HG03354 (cell line): ENCODE results near the gene SF3A2.
"Not testable (repeated sequence)": the region's sequence is repeated elsewhere in the genome, so short reads cannot be mapped to it uniquely, and the experiment has no call there.

Source experiments
- ATAC-seq: cut with Tn5 transposase; IDR thresholded peaks from one replicate; pipeline ENCODE4 v1.9.1; 2021; ENCODE audit warnings: mild to moderate bottlenecking; ENCODE audit not compliant: unreplicated experiment, poor library complexity, severe bottlenecking

SF3A2 gene, protein sequence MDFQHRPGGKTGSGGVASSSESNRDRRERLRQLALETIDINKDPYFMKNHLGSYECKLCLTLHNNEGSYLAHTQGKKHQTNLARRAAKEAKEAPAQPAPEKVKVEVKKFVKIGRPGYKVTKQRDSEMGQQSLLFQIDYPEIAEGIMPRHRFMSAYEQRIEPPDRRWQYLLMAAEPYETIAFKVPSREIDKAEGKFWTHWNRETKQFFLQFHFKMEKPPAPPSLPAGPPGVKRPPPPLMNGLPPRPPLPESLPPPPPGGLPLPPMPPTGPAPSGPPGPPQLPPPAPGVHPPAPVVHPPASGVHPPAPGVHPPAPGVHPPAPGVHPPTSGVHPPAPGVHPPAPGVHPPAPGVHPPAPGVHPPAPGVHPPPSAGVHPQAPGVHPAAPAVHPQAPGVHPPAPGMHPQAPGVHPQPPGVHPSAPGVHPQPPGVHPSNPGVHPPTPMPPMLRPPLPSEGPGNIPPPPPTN

DNA sequence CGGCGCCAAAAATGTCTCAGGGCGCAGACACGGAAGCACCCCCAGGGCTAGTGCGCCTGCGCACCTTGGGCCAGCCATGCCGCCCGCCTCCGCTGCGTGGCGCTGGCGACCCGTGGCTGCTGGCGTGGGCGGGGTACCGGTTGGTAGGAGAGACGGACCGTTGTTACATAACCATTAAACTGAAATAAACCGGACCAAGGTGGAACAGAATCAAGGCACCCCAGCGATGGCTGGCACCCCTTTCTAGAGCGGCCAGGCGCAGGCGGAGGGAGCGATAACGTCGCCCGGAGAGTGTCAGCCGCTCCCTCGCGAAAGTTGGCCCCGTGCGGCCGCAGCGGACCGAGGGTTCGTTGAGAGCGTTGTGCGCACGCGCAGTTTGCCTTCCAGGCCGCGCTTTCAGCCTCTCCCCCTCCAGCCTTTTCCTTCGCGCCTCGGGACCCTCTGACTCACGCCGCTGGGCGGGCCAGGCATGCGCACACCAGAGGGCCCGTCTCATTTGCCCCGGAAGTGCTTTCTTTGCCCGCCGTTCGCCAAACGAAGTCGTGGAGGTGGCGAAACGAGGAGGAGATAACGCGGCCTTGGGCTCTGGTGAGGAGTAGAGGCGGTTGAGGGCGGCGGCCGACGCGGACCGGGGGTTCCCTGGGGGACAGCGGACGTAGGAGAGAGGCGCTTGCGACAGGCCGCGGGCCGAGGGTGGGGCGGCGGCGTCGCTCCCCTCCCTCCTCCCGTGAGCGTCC is at the start of gene SF3A2, which contains the start of gene PLEKHJ1:
Gene SF3A2 (plus strand): TSS at position 511 of the 737 bp plus-strand sequence. CDS start 6,595 bp downstream, outside the sequence.
Gene PLEKHJ1 (minus strand): TSS at position 16 of the 737 bp plus-strand sequence. CDS start 81 bp downstream, outside the sequence.
- peak; percentile 76 for ATAC-seq

DNA sequence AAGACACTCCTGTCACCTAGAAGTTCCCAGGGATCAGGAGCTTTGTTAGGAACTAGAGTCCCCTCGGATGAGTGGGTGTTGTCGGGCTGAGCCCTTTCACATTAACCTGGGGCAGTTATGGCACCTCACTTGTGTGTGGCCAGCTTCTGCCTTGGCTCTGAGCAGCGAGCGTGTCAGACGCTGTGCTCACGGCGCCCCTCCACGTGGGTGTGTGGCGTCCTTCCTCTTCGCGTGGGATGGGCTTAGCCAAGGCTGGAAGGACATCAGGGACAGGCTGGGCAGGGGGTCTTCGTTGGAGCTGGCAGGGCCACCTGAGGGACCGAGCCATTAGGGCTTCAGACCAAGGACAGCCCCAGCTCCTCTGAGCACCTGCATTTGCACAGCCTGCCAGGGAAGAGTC is 49.5 kb upstream of the SF3A2 start:
- ATAC-seq = no peak

DNA sequence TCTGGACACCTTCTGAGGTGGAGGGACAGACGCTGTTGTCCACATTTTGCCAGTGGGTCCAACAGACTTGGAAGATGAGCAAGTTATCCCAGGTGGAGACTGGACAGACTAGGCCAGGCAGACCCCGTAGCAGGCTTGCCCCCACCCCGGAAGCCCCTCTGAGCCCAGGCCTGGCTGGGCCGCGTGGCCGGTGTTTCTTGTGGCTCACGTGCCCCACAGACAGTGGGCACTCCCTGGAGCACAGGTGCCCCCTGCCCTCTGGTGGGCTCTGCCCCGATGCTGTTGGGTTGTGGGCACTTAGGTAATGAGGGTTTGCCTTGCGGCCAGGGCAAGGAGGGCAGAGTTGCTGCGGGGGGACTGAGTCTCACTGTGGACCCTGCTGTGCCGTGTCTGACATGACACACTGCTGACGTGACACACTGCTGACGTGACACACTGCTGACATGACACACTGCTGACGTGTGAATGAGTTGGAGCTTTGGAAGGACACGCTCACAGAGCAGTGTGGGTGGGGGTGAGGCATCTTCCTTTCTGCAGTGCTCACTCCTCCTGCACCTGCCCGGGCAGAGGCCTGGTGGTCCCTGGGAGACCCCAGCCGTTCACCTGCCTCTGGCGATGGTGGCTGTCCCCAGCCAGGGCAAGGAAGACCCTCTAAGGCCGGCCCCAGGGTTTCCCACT is 47.8 kb upstream of the SF3A2 start:
- no peak for ATAC-seq

DNA sequence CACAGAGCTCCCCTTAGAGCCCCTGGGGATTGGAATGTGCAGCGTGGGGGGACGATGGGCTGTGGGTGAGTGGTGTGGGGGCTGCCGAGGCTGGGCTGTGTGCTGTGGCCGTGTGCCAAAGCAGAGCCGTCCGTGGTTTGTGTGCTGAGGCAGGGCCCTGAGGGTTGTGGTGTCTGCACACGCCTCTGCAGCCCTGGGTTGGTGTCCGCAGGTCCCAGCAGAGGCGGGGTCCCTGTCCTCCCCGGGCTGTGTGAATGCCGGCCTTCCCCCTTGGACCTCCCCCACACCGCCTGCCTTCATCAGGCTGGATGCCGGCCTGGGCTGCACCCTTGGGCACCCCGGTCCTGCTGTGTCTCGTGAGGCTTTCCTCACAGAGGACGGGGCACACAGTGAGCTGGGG is 46.7 kb upstream of the SF3A2 start:
- ATAC-seq = no peak

DNA sequence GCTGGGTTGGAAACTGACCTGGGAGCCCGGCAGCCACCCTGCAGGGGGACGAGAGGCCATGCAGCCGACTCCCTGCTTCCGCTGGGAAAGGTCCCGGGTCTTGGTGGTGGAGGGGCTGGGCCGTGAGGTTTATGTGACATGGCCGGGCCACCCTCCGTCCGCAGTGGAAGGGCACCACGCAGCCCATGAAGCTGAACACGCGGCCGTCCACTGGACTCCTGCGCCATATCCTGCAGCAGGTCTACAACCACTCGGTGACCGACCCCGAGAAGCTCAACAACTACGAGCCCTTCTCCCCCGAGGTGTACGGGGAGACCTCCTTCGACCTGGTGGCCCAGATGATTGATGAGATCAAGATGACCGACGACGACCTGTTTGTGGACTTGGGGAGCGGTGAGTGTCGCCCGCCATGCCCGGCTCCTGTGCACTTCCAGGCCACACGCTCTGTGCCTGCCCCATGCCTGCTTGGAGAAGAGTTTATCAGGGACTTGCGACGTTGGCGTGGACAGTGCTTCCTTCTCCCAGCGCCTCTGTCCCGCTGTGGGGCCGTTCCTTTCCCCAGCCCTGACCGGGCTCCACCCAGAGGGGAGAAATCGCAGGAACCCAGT is 45.7 kb upstream of the SF3A2 start:
- no peak for ATAC-seq

DNA sequence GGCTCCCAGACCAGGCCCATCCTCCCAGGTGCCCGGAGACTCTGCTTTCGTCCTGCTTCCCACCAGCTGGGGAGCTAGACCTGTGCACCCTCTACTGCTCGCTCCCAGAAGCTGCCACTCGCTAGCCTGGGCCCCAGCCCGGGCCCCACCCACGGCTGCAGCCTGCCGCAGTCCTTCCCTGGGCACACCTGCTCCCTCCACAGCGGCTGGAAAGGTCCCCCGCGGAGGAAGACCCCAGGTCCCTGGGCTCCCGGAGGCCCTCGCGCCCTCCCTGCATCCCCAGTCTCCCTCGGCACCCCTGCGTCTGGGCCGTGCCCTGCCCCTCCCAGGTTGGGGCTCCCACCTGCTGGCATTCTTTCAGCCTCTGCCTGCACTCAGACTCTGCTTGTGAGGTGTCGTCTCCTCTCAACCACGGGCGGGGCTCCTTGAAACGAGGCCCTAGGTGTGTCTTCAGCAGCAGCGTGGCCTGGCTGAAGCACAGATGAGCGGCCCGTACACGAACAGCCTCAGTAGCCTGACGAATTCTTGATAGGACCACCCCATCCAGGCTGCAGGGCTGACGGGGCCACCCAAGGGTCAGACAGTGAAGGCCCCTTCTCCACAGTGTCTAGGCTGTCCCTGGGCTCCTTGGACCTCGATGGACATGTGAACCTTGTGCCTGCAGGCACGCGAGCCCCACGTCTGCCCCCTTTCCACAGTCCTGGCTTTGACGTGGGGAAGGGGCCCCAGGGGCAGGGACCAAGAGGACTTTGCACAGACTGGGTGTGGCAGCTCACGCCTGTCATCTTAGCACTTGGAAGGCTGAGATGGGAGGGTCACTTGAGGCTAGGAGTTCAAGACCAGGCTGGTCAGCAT is 44.9 kb upstream of the SF3A2 start:
- no peak for ATAC-seq

DNA sequence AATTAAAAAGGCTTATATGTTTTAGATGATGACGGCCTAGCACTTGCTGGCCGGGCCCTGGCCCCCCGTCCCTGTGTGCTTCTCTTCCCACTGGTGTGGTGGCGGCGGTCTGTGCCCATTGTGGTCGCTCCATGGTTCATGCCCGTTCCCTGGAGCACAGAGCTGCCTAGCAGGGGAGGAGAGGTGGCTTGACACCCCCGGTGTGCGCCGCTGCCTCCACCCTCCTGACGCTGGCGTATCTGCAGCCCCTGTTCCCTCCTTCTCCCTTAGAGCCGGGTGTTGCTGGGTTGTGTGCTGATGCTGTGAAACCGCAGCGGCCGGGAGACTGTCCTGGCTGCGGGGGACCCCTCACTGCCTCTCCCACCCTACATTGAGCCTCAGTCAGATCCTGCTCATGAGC is 43.8 kb upstream of the SF3A2 start:
- no peak for ATAC-seq

DNA sequence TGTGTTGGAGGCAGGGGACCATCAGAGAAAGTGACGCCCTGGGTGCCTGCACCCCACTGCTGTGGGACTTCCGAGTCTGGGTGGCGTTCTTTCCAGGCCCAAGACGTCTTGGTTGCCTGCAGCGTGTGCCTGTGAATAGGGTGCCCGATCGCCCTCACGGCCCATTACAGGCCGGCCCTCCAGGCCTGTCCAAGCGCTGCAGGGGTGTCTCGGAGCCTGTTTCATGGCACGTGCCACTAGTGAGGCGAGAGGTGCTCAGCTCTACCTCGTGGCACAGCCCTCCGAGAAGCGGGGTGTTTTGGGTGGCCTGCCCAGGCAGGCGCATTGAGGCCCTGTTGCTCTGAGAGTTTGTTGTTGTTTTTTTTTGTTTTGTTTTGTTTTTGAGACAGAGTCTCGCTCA is 42.8 kb upstream of the SF3A2 start:
- no peak for ATAC-seq

DNA sequence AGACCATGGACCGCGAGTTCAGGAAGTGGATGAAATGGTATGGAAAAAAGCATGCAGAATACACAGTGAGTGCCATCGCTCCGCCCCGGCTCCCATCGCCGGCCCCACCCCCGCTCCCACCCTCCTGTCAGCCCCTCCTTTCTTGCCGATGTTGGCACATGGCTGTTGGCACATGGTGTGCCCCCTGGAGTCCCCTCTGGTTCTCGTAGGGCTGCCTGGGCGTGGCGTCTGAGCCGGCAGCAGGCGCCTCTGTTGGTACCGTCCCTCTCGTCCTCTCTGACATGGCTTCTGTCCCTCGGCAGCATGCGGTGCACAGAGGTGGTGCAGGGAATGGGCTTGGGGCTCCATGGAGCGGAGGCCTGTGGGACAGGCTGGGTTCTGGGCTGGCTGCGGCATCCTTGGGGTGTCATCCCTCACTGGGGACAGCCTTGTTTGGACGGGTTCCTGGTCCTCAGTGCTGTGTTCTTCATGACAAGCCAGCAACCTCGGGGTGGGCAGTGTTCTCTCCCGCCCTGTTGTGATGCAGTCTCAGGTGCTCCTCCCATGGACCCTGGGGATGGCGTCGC is 42.0 kb upstream of the SF3A2 start:
- ATAC-seq = no peak

DNA sequence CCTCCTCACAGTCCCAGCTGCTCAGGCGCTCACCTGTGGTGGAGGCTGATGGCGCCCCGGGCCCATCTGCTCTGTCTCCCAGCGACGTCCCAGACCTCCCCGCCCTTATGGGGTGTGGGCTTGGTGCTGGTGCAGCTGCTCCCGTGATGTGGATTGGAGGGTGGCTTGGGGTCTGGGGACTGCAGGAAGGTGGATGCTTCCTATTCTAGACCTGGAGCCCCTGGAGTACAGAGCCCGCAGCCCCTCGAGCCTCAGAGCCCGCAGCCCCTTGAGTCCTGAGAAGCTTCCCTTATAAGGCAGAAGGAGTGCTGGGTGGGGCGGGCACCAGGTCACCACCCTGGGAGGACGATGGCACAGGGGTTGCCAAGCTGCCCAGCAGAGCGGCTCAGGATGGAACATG is 41.3 kb upstream of the SF3A2 start:
- ATAC-seq = no peak

DNA sequence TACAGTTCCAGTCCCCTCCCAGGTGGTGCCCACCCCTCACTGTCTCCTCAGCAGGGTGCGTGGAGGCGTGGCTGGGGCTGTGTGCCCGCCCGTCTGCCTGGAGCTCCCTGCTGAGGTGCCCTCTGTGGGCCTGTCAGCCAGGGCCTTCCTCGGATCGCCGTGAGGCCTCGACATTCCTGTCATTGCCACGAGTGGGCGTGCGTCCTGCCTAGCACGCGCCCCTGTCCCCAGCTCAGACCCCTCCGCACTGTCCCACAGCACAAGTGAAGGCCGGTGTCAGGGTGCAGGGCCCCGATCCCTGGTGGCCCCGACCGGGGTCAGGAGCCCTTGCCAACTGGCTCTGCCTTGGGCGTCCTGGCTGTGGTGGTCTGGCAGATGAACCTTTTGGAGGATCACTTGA is 40.7 kb upstream of the SF3A2 start:
- ATAC-seq = no peak

DNA sequence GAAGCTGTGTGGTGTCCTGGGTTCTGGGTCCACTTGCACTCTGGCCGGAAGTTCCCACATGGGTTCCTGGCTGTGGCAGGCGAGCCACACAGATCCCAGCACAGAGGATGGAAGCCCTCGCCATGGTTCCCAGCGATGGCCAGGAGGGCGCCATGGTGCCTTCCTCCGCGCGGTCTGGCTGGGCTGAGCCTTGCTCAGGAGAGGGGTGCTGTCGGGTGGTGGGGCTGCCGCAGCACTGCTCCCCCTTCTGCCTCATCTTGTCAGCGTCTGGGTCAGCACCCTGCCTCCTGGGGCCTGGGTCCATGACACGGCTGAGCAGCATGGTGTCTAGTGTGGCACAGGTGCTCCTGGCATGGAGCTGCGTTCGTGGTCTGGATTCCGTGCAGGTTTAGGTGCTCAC is 39.4 kb upstream of the SF3A2 start:
- ATAC-seq = no peak

DNA sequence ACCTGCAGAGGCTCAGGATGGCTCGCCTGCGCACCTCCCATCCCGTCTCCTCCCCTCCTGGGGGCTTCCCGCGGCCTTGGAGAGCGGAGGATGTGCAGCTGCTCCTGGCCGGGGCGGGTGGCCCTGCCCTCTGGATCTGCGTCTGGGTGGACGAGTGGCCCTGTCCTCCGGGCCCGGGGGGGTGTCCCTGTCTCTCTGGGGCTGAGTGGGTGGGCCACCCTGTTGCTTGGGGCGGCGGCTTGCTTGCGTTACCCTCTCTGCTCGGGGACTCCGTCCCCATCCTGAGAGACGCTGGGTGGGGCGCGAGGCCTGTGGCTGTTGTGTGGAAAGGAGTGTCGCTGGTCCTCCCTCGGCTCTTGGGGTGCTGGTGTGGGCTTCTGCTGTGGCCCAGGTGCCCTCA is 38.3 kb upstream of the SF3A2 start:
- no peak for ATAC-seq

DNA sequence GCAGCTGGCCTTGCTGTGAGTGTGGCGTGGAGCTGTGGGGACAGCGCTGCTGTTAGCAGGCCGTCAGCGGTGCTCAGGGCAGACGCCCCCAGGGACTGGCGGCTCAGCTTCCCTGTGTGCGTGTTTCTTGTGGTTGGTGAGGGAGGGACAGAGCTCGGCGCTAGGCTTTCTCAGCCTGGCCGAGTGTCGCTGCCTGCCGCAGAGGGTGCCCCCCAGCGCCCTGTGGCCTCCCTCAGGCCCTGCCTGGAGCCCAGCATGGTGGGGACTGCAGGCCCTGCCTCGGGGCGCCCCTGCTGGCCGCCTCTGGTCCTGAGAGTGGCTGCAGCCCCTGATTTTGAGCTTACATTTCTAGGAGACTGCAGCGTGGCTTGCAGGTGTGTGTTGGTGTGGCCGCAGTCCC is 37.4 kb upstream of the SF3A2 start:
- no peak for ATAC-seq

DNA sequence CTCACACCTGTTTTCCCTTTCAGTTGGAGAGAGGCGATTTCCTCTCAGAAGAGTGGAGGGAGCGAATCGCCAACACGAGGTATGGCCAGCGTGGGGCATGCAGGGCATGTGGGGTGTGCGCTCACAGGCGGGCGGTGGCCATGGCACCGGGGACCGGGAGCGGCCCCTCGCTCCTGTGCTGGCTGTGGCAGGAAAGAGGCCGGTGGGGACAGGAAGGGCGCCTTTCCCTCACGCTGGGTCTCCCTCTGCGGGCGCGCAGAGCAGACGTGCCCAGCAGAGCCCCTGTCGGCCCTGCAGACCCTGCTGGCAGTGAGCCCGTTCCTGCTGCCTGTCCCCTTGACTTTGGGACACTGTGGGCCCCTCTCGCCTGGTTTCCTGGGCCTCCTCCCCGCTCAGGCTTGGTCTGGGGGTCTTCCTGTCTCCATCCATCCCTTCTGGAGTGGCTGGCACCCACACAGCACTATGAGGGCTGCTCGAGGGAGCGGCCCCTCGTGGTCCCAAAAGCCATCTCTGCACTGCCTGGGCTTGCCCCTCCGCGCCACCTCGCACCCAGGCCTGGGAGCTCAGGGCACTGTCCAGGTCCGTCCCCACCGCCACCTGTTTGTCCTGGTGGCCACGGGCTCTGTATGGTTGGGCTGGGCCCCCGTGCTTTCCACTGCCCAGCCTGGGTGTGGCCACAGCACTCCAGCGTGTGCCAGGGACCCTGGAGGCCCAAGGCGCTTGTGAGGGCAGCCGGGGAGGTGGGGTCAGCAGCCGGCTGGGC is 36.6 kb upstream of the SF3A2 start:
- ATAC-seq = no peak

DNA sequence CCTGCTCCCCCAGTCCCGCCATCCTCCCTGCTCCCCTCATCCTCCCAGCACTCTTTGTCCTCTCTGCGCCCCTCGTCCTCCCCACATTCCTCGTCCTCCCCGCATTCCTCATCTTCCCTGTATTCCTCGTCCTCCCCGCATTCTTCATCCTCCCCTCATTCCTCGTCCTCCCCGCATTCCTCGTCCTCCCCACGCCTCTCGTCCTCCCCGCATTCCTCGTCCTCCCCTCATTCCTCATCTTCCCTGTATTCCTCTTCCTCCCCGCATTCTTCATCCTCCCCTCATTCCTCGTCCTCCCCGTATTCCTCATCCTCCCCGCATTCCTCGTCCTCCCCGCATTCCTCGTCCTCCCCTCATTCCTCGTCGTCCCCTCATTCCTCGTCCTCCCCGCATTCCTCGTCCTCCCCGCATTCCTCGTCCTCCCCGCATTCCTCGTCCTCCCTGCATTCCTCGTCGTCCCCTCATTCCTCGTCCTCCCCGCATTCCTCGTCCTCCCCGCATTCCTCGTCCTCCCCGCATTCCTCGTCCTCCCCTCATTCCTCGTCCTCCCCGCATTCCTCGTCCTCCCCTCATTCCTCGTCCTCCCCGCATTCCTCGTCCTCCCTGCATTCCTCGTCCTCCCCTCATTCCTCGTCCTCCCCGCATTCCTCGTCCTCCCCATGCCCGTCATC is 35.9 kb upstream of the SF3A2 start:
- not testable (repeated sequence) for ATAC-seq

DNA sequence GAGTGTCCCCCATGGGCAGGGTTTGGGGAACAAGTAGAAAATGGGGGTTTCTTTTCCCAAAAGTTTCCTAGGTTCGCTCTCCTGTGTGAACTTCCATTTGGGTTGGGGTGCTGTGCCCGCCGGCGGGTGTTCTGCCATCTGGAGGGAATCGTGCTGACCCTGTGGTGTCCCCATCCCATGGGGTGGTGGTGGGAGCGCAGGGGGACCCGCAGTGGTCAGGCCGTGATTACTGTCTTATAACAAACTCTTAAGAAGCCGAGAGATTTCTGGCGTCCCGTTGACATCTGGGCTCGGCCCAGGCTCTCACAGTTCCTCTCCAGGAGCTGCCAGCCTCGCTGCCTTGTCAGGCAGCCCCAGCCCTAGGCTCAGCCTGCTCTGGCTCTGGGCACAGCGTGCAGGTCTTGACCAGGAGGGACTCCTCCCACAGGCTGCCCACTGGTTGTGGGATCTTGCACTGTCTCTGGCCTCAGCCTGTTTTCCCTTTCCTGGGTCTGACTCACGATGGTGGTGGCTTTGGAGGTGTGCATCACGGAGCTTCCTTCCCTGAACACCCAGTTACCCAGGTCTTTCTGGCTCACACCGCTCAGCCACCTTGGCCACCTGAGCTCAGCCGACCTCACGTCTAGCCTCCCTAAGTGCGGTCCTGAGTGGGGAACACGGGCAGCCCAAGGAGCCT is 35.0 kb upstream of the SF3A2 start:
- no peak for ATAC-seq
